ENCODE measurements around the gene CDH24. TPM values are rescaled to one million over a fixed set of nuclear protein-coding genes. Genes with fewer than 3 reads are reported as not detected.

The CDH24 gene
- total and polyA plus RNA-seq, 9 of the 15 experiments (the other 6 are each of a cell fraction or from before 2014, with no cell fraction given) = 0.04 to 16.2 (median 4.9) TPM

DNA sequence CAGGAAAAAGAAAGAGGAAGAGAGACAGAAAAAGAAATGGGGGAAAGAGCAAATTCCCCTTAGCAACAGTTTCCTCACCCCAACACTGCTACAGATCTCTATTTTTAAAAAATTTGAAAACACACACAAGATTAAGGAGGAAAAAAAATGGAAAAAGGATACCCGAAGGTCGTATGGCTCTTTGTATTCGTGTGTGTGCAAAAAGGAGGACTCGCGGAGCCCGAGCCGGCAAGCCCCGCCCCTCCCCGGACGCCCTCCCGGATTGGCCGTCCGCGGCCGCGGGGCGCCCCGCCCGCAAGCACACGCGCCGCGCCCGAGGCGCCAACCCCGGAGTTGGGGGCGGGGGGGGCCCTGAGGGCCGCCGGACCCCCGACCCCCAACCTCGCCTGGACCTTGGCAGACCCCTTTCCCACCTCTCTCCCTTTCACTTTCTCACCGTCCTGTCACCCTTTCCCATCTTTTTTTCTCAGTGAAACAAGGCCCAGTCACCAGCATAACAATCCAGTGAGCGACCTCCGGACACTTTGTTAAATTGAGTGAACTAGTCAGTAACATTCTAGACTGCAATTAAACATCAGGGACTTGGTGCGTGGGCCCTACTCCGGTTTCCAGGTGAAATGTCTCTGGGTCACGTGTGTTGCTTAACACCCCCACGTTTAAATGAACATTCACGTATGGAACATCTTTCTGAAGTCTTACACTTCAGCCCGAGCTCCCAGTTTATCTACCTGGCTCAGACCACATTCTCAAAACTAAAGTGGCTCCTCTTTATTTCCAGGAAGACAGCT, 47.2 kb downstream of the CDH24 start, which contains the start of gene C14orf93 (continued):
- TF ChIP-seq, protein P1, sequence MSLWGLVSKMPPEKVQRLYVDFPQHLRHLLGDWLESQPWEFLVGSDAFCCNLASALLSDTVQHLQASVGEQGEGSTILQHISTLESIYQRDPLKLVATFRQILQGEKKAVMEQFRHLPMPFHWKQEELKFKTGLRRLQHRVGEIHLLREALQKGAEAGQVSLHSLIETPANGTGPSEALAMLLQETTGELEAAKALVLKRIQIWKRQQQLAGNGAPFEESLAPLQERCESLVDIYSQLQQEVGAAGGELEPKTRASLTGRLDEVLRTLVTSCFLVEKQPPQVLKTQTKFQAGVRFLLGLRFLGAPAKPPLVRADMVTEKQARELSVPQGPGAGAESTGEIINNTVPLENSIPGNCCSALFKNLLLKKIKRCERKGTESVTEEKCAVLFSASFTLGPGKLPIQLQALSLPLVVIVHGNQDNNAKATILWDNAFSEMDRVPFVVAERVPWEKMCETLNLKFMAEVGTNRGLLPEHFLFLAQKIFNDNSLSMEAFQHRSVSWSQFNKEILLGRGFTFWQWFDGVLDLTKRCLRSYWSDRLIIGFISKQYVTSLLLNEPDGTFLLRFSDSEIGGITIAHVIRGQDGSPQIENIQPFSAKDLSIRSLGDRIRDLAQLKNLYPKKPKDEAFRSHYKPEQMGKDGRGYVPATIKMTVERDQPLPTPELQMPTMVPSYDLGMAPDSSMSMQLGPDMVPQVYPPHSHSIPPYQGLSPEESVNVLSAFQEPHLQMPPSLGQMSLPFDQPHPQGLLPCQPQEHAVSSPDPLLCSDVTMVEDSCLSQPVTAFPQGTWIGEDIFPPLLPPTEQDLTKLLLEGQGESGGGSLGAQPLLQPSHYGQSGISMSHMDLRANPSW (CRISPR knock-in tag; IDR thresholded peaks at IDR 0.05) = no peak
- TF ChIP-seq HCFC1 (IDR thresholded peaks at IDR 0.05; ENCODE audit: low read depth, low read length) (no peak), CREM (IDR thresholded peaks at IDR 0.05; ENCODE audit: low read depth) (no peak; the same call in 1 of the 2 replicates), ZBTB1 (CRISPR knock-in tag; IDR thresholded peaks at IDR 0.05; ENCODE audit: borderline replicate concordance, low read depth) (no peak), ZNF263 (CRISPR knock-in tag; IDR thresholded peaks at IDR 0.05; ENCODE audit: borderline replicate concordance) (no peak), TGIF2 (CRISPR knock-in tag; IDR thresholded peaks at IDR 0.05) (no peak), HMGN3 (IDR thresholded peaks at IDR 0.05; ENCODE audit: borderline replicate concordance, extremely low read depth, insufficient read length, low read depth, low read length) (peak; percentile 81), MXI1 (IDR thresholded peaks at IDR 0.05; ENCODE audit: low read depth, low read length) (no peak), KLF10 (CRISPR knock-in tag; IDR thresholded peaks at IDR 0.05) (no peak), ZNF512 (tag; IDR thresholded peaks at IDR 0.05) (no peak), MBD2 (IDR thresholded peaks at IDR 0.05; ENCODE audit: borderline replicate concordance, low read depth) (no peak), TRIM28 (IDR thresholded peaks at IDR 0.05) (peak; percentile 32; the same call in 1 of the 2 replicates), VEZF1 (CRISPR knock-in tag; IDR thresholded peaks at IDR 0.05) (peak; percentile 94), BCOR (IDR thresholded peaks at IDR 0.05) (no peak), ETV1 (tag; conservative IDR thresholded peaks at IDR 0.05; ENCODE audit: low read depth) (no peak), HNRNPLL (IDR thresholded peaks at IDR 0.05; ENCODE audit: low read depth, low read length, poor library complexity, severe bottlenecking) (peak; percentile 37), PHF8 (IDR thresholded peaks at IDR 0.05; ENCODE audit: borderline replicate concordance, low read length) (peak; percentile 45; the same call in 1 of the 2 replicates), POLR2B (IDR thresholded peaks at IDR 0.05; ENCODE audit: low read depth, partially characterized antibody) (peak; percentile 61)
- TF ChIP-seq, protein P2, sequence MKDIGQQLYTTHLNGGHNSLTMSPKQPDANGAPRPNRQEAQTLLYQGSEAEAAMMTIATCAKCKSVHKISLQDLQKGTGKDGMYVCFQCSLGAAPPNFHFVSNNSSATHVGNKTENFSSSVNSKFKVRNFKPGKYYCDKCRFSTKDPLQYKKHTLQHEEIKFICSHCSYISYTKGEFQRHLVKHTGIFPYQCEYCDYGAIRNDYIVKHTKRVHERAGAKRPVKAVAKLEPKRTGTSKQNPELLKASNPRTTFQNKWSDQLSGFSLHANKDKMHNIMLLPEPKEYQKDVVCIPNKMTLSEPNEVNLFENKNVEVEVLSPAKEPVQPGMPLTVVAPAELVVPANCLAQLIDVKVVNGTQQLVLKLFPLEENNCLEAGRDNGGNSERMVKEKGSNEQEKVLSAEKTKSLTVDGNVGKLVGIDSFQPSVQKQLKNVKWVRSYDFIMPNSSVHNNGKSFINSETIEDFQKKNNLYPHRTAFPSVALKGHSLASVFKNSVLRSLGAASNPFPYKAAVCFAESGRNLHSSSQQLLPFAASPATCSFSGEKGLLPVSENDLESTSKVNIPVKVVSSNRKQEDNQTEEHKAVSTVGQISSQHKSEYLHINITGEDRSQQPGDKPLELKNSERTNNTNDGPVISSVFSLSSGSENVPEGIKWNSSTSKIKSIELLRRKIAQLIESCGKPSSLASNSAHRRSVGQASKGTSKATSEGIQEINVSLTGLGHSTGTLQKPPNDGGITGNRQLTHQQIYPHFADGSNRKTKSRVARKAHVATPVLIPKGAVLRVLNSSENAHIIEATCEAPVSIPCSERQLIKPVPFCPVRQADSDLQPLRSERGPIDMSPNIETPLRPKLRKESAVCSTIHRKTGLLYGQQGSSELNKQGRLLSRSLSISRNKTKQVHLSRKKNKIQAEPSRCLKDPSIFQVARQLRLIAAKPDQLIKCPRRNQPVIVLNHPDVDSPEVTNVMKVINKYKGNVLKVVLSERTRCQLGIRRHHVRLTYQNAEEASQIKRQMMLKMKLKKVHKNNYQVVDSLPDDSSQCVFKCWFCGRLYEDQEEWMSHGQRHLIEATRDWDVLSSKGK (CRISPR knock-in tag; IDR thresholded peaks at IDR 0.05) = no peak
